HG02938 (cell line): ENCODE data around the gene CNPY4.
"Not testable (repeated sequence)": the region's sequence is repeated elsewhere in the genome, so short reads cannot be mapped to it uniquely, and the experiment has no call there.

Source experiments
- ATAC-seq: cut with Tn5 transposase; IDR thresholded peaks from one replicate; pipeline ENCODE4 v1.9.1; 2021; ENCODE audit warnings: mild to moderate bottlenecking, moderate library complexity; ENCODE audit not compliant: unreplicated experiment

Gene CNPY4

DNA sequence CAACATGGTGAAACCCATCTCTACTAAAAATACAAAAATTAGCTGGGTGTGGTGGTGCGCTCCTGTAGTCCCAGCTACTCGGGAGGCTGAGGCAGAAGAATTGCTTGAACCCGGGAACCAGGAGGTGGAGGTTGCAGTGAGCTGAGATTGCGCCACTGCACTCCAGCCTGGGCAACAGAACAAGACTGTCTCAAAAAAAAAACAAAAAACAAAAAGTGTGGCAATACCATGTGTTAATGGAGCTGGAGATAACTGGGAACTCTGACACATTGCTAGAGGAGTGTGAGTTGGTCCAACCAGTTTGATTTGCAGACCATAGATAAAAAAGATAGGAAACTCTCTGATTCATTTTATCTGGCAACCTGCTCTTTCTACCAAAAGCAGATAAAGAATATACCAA lies 26.9 kb downstream of the CNPY4 start:
- not testable (repeated sequence) for ATAC-seq

DNA sequence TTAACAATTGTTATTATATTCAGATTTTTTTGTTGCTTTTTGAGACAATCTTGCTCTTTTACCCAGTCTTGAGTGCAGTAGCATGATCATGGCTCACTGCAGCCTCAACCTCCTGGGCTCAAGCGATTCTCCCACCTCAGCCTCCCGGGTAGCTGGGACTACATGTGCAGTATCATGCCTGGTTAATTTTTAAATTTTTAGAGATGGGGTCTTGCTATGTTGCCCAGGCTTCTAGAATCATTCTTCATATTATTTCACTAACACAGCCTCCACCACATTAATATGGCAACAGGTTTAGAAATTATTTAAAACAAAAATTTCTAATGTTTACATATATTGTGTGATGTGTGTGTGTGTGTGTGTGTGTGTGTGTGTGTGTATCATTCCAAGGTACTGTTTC lies 27.8 kb downstream of the CNPY4 start:
- ATAC-seq = no peak

- ATAC-seq = no peak
These were observed 28.8 kb downstream of the CNPY4 start for GRCh38 chr7:100148225-100148558.

GRCh38 chr7:100148559-100149328 lies 29.3 kb downstream of the CNPY4 start, which contains the start of gene LAMTOR4:
TSS of gene LAMTOR4 (plus strand) at chr7:100148918. CDS start at chr7:100148973, 55 bp downstream.
- peak; percentile 98 for ATAC-seq

DNA sequence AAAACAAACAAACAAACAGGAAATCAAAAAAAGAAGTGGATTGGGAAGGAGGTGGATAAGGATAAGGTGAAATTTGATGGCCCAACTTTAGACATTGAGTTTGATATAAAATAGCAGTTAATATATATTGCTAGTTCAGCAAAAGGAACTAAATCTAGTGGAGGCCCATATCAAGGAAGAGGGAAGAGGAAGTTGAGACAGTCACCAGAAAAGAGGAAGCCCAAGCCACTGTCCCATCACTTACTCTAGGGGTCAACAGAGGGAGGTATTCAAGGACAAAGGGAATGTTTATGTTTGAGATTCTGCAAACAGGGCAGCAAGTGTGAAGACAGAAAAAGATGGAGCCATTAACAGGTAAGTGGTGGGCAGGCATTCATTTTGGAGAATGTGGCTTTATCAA lies 33.0 kb downstream of the CNPY4 start:
- no peak for ATAC-seq

GRCh38 chr7:100152937-100153666 lies 33.7 kb downstream of the CNPY4 start:
- no peak for ATAC-seq

GRCh38 chr7:100153708-100154535 lies 34.5 kb downstream of the CNPY4 start:
- ATAC-seq = no peak

DNA sequence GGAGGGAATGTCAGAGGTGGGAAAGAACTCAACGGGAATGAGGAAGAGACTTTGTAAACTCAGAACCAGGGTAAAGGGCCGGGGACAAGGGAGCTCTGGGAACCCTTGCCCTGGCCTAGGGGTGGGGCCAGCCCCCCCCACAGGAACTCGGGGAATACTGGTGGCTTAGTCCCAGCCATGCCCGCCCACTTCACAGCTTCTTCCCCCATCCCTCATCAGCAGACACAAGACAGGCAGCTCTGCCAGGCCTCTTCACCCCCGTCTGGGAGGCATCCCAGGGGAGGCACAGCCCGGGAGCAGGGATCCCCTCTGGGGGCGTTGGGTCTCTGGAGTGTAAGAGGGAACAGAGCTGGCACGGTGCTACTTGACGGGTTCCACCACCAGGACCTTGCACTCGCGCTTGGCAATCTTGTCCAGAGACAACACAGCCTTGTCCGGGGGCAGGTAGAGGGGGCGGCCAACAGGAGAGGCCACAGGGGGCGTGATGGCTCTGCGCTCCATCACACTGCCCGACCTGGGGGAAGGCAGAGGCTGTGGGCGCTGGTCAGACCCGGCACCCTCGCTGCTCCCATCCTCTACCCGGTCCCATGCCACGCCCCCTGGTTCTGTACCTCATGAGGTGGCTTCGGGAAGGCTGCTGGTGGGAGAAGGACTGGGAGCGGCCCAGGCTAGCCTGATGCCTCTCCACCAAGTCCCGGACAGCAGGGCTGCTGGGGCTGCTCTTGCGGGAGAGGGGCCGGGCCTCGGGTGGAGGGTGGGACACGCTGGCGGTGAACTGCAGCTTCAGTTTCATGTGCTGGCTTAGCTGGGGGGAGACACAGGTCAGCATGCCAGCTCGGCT lies 35.4 kb downstream of the CNPY4 start:
- ATAC-seq = no peak

DNA sequence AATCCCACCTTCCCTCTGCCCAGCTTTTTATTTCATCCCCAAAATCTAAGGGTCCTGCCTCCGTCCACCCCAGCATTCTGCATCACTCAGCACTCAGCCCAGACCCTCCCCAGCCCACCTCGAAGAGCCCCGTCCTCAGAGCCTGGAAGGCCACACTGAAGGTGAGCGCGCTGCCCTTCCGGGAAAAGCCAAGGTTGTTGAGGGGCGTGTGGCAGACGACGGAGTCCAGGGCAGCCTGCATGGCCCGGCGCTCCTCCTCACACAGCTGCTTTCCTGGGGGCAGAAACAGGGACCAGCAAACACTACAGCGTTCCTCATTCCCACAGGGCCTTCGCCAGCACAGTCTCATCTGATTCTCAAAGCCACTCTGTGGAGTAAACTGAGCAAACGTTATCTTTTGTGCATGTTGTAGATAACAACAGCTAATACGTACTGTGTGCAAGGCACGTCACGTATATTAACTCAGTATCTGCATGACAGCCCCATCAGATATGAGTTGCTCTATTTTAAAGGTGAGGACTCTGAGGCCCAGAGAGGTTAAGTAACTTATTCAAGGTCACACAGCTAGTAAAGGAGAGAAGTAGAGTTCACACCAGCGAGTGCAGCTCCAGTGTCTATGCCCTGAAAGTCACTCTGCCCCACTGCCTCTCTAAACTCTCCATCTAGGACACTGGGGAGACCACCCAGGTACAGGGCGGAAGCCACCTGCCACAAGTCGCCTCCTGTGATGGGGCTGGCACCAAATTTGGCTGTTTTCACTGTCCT lies 36.3 kb downstream of the CNPY4 start:
- no peak for ATAC-seq

GRCh38 chr7:100156331-100157068 lies 37.1 kb downstream of the CNPY4 start:
- ATAC-seq = no peak

- ATAC-seq = no peak
These were observed 37.6 kb downstream of the CNPY4 start for GRCh38 chr7:100157069-100157333.

DNA sequence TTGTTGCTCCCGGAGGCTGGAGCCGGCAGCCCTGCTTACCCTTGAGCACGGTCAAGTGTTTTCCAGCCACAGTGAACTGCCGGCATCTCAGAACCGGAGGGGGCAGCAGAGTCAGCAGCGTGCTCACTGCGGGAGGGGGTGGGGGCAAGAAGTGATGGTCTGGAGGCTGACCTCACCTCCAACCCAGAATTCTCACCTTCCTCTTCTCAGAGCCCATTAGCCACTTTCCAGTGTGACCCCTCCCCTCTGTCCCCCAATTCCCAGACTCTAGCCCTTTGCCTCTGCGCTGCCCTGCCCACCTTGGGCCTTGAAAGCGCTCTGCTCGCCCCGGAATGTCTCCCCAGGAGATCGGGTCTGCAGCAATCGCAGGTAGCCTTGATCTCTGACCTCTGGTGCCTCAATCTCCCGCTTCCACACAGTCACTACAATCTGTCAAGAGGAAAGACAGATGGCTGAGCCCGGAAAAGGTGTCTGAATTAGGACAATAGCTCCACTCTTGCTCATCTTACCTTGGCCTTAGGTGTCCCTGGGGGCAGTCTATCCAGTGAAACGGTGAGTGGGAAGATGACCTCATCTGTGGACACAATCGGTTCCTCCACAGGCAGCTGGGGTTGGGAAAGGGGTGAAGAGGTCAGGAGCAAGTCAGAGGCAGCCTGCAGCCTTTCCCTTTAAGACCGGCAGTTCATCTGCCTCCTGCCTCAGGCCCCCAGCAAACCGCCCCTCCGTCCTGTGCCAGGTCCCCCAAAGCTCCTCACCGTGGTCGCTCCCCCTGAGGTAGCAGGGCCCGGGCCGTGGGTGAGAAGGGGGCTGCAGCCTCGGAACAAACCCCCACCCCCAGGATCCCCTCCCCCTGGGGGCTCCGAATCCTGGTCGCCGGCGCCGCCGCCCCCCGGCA lies 38.1 kb downstream of the CNPY4 start:
- ATAC-seq = no peak

GRCh38 chr7:100158229-100159098 lies 39.0 kb downstream of the CNPY4 start, which contains the start of gene TRAPPC14:
TSS of gene TRAPPC14 (minus strand) at chr7:100158723. CDS start at chr7:100158499, 224 bp downstream.
- ATAC-seq = peak; percentile 64

DNA sequence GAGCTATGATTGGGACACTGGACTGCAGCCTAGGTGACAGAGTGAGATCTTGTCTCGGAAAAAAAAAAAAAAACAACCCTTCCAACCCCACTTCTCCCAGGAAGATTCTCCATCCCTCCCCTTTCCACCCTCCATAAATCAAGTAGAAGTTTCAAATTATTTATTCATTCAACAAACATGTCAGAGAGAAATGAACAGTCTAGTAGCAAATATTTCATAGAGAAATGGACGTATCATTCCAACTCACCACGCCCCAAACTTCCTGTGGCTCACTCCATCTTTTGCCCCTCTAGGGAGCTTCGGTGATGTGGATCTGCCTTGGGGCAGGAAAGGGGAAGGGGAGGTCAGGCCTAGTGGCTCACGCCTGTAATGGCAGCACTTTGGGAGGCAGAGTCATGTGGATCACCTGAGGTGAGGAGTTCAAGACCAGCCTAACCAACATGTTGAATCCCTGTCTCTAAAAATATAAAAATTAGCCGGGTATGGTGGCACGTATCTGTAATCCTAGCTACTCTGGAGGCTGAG lies 39.7 kb downstream of the CNPY4 start:
- ATAC-seq = no peak

DNA sequence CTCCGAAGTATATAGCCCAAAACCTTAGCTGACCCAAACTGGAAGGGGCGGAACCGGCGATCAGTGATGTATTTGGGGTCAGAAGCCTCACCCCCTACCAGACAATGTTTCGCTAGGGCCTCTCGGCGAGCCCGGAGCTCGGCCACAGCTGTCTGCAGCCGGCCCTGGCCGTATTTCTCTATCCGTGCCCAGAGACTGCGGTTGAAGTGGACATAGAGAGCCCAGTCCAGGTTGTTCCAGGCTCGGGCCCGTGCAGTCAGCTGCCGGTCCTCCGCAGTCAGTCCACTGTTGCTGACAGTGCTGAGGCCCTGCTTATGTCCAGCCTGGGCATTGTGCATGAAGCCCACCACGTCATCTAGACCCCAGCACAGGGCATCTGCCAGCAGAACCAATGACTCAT lies 40.6 kb downstream of the CNPY4 start:
- ATAC-seq = no peak

DNA sequence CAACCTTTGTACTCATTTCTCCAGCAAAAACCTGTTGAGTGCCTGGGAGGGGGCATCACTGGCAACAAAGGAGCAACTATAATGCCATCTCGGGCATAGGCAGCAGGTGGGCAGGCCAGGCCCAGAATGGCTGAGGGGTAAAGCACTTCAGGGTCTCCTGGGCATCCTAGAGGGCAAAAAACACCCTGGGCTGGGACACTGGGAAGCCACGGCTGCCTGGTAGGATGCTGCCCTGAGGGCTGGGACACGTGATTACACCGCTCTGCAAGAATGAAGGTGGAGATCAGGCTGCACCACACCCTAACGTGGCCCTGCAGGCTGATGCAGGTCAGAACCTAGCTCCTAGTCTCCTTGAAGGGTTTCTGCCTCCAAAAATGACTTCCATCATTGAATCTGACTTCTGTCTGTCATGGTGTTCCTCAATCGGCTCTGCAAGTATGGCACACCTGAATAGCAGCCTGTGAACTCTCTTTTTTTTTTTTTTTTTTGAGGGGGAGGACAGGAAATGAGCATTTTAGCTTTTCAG lies 43.6 kb downstream of the CNPY4 start:
- no peak for ATAC-seq

- no peak for ATAC-seq
These were observed 44.4 kb downstream of the CNPY4 start for GRCh38 chr7:100163871-100164270.
